Spleen (tissue), 11 donors: ENCODE results near the gene EGFL8. TPM values are rescaled to one million over a fixed set of nuclear protein-coding genes. Genes with fewer than 3 reads are reported as not detected.
A peak's percentile ranks its signal among the peaks of the same experiment; 100 is the strongest.

Experiments
- DNase-seq: peaks from one replicate; pipeline ENCODE4 v3.0.0-alpha.2; 2020
- H3K27ac ChIP-seq, 8 donors: fragments of 200-600 bp; sonication (generic) in 7 of 8; 1 replicate in 4 of 8; 2 replicates in 4 of 8; pipeline versions ENCODE4 v1.5.0 to v1.8.0; 2016 to 2021; ENCODE audit warnings: inconsistent platforms in 4 of 8, mild to moderate bottlenecking in 4 of 8, moderate library complexity in 1 of 8
- H3K27me3 ChIP-seq, 7 donors: fragments of 200-600 bp; sonication (generic) in 6 of 7; replicated peaks in 1 of 7; 1 replicate in 4 of 7; 2 replicates in 3 of 7; pipeline versions ENCODE4 v1.5.0 to v1.8.0; 2016 to 2021; ENCODE audit warnings: inconsistent platforms in 3 of 7, mild to moderate bottlenecking in 1 of 7
- H3K36me3 ChIP-seq, 6 donors: fragments of 200-600 bp; sonication (generic) in 5 of 6; 1 replicate in 4 of 6; 2 replicates in 2 of 6; pipeline versions ENCODE4 v1.5.0 to v1.8.0; 2016 to 2021; ENCODE audit warnings: inconsistent platforms in 2 of 6
- H3K4me1 ChIP-seq, 6 donors: fragments of 200-600 bp; sonication (generic) in 5 of 6; 1 replicate in 3 of 6; 2 replicates in 3 of 6; pipeline versions ENCODE4 v1.5.0 to v1.8.0; 2016 to 2021; ENCODE audit warnings: inconsistent platforms in 3 of 6
- H3K4me3 ChIP-seq, 8 donors: fragments of 200-600 bp; sonication (generic) in 7 of 8; 1 replicate in 4 of 8; 2 replicates in 4 of 8; pipeline versions ENCODE4 v1.5.0 to v1.8.0; 2016 to 2021; ENCODE audit warnings: inconsistent platforms in 4 of 8, mild to moderate bottlenecking in 4 of 8, moderate library complexity in 2 of 8
- H3K9me3 ChIP-seq, 8 donors: fragments of 200-600 bp; sonication (generic) in 7 of 8; 1 replicate in 4 of 8; 2 replicates in 4 of 8; pipeline versions ENCODE4 v1.5.0 to v1.8.0; 2016 to 2021; ENCODE audit warnings: inconsistent platforms in 4 of 8
- CTCF ChIP-seq, 11 experiments: fragments of 200-600 bp in 7 of 11; fragments of 450-650 bp in 4 of 11; sonication (generic) in 4 of 11; IDR thresholded peaks in 8 of 11; conservative IDR thresholded peaks in 3 of 11; 1 replicate in 7 of 11; 2 replicates in 4 of 11; pipeline versions ENCODE4 v1.4.0 to v1.8.0; 2016 to 2021; ENCODE audit warnings: antibody characterized with exemption in 11 of 11, inconsistent platforms in 4 of 11, mild to moderate bottlenecking in 1 of 11
- POLR2A ChIP-seq, 3 donors: fragments of 450-650 bp; IDR thresholded peaks; one replicate each; pipeline ENCODE4 v1.5.1; 2017; ENCODE audit warnings: antibody characterized with exemption in 3 of 3, mild to moderate bottlenecking in 1 of 3
- POLR2AphosphoS5 ChIP-seq, 3 donors: sonication (generic); formaldehyde crosslinking; IDR thresholded peaks; one replicate each; pipeline ENCODE4 v1.5.1; 2017; ENCODE audit warnings: antibody characterized with exemption in 3 of 3
- WGBS, 5 donors: extraction: QIAGEN DNeasy Blood & Tissue Kit in 3 of 5; methylation state at CpG; one replicate each; pipeline versions ENCODE4 v1.1.5 to v1.1.7; 2013 to 2018; 5-methylcytosine and 5-hydroxymethylcytosine counted together
- intact Hi-C: fragments of 100-400 bp; cut with DNase I; formaldehyde crosslinking; loops from one replicate; pipeline ENCODE4 v1.15.0; 2023; ENCODE audit warnings: low total_unique reads
- polyA plus RNA-seq, 3 donors: library from polyadenylated mRNA; stranded (reverse); fragments of 200-250 nt; gene quantifications; one replicate each; pipeline ENCODE4 v1.2.1, GENCODE V29; 2013
- total RNA-seq, 7 donors: library from RNA; depleted of rRNA in 3 of 7; stranded (reverse); fragments of >200 nt in 3 of 7; fragmentation: NEBNext Ultra II Directional in 4 of 7; extraction: Animal tissue kit (Norgen Biotek cat#: 25700) in 4 of 7; gene quantifications; one replicate each; pipeline versions ENCODE4 v1.1.0 to v1.2.1, GENCODE V29; 2016 to 2021
- donor health status: healthy with polysubstance abuse.
- donor health status: DM: no; HTN: no; CAD: no; lungs with moderate emphysema.
- donor health status: DM: no; HTN: no; CAD: no.
- donor health status: Bipolar disorder and iron deficiency.
- donor health status: healthy.
- donor health status: DM: no; HTN: no; CAD: no.
- donor health status: DM: yes; HTN: yes; CAD: no.

The EGFL8 gene
- total and polyA plus RNA-seq, 10 donors = 4.4 to 32.8 (median 11.9) TPM

DNA sequence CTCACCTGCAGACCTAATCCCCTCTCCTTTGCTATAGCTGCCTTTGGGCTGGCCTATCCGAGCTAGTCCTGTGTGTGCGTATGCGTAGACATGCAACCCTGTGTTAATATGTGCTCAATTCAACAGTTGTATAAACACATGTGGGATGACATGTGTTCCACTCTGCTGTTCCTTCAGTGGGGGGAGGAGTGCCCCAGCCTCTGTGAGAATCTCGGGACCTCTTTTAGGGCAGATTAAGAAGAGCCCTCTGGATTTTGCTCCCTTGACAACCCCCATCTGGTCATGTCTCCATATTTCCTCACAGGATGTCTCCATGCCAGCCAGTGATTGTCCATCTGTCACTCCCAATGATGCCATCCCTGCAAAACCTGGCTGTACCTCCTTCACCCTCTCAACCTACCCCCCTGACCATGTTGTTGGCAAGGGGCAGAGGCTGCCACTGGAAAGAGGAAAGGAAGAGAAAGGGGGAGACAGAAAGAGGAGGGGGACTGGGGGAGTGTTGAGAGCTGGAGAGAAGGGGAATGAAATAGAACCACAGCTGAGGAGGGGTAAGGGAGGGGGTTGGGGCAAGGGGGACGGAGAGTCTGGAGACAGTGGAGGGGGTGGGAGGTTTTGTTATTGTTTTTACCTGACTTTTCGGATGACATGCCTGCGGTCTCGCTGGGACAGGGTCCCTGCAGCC is 13.1 kb upstream of the EGFL8 start:
- DNase-seq = no peak
- WGBS, 5 donors = 43 to 52% (median 46%) methylated on average over 8 of the region's 8 CpGs
- Histone ChIP-seq H3K27ac (peak overlapping the region in 1 of 8 donors; percentile 85), H3K9me3 (no peaks in the 10 kb centered on the region), H3K4me1 (peaks cover 6 to 80% (median 44%) of the 10 kb centered on the region in 6 donors), H3K36me3 (peaks cover 0 to 7% (median under 1%) of the 10 kb centered on the region in 6 donors), H3K4me3 (peak overlapping the region in 4 of 8 donors; percentile 19 to 80 (median 44)), H3K27me3 (peaks cover 0 to 81% (median 39%) of the 10 kb centered on the region in 7 donors)
- intact Hi-C loops = no loop called here
- TF ChIP-seq POLR2AphosphoS5 (IDR thresholded peaks at IDR 0.05) (no peak), CTCF (IDR thresholded peaks at IDR 0.05 in 8 of 11, conservative IDR thresholded peaks at IDR 0.05 in 3 of 11) (no peak), POLR2A (IDR thresholded peaks at IDR 0.05) (no peak)

- H3K9me3 ChIP-seq = no peaks in the 10 kb centered on the region
- peaks cover 6 to 80% (median 44%) of the 10 kb centered on the region in 6 donors for H3K4me1 ChIP-seq
- H3K36me3 ChIP-seq = peaks cover 0 to 15% (median 2%) of the 10 kb centered on the region in 6 donors
- WGBS, 5 donors = 19 to 27% (median 22%) methylated on average over 16 to 21 of the region's 24 CpGs
- peaks cover 0 to 74% (median 39%) of the 10 kb centered on the region in 7 donors for H3K27me3 ChIP-seq
- DNase-seq = no peak
- no peak for TF ChIP-seq POLR2AphosphoS5 (IDR thresholded peaks at IDR 0.05)
- TF ChIP-seq CTCF (IDR thresholded peaks at IDR 0.05 in 8 of 11, conservative IDR thresholded peaks at IDR 0.05 in 3 of 11) = no peak
- peak within 1 kb of the TSS in 6 of 8 donors; percentile 69 to 86 (median 83) for H3K27ac ChIP-seq
- peak within 1 kb of the TSS in 4 of 8 donors; percentile 19 to 80 (median 66) for H3K4me3 ChIP-seq
- intact Hi-C loops = no loop called here
Observed at GRCh38 chr6:32151863-32152768, 12.3 kb upstream of the EGFL8 start, which contains the start of gene PRRT1. PRRT1 (minus strand) TSS chr6:32151939; CDS start chr6:32151827, 112 bp downstream.

GRCh38 chr6:32152769-32153563 is 11.4 kb upstream of the EGFL8 start:
- no peak for DNase-seq
- Histone ChIP-seq H3K27me3 (peaks cover 0 to 66% (median 36%) of the 10 kb centered on the region in 7 donors), H3K4me3 (peak overlapping the region; percentile 5 to 80 (median 66)), H3K4me1 (peaks cover 6 to 79% (median 44%) of the 10 kb centered on the region in 6 donors), H3K9me3 (no peaks in the 10 kb centered on the region), H3K36me3 (peaks cover 0 to 23% (median 7%) of the 10 kb centered on the region in 6 donors), H3K27ac (peak overlapping the region; percentile 62 to 86 (median 82))
- TF ChIP-seq POLR2AphosphoS5 (IDR thresholded peaks at IDR 0.05) = no peak
- no peak for TF ChIP-seq POLR2A (IDR thresholded peaks at IDR 0.05)
- no peak for TF ChIP-seq CTCF (IDR thresholded peaks at IDR 0.05 in 8 of 11, conservative IDR thresholded peaks at IDR 0.05 in 3 of 11)
- intact Hi-C loops = no loop called here
- WGBS, 5 donors = 53 to 63% (median 61%) methylated on average over 35 of the region's 35 CpGs
